ENCODE data around the gene HECW1. TPM values are rescaled to one million over a fixed set of nuclear protein-coding genes. Genes with fewer than 3 reads are reported as not detected.
A peak's percentile ranks its signal among the peaks of the same experiment; 100 is the strongest.

The HECW1 gene
- total RNA-seq, 1 donor from 2014 or later: not detected

- no peak for DNase-seq
These were observed 399.5 kb downstream of the HECW1 start for GRCh38 chr7:43511769-43512515.

- DNase-seq: peak; percentile 23
These were observed 400.8 kb downstream of the HECW1 start for GRCh38 chr7:43513251-43513650.

GRCh38 chr7:43516581-43517342 lies 404.3 kb downstream of the HECW1 start:
- no peak for DNase-seq

- DNase-seq: no peak
These were observed 405.0 kb downstream of the HECW1 start for GRCh38 chr7:43517464-43517863.

GRCh38 chr7:43520201-43520600 lies 407.8 kb downstream of the HECW1 start:
- DNase-seq: no peak

- DNase-seq: no peak
These were observed 410.1 kb downstream of the HECW1 start for GRCh38 chr7:43522406-43523156.

- no peak for DNase-seq
These were observed 416.3 kb downstream of the HECW1 start for GRCh38 chr7:43528576-43529354.

GRCh38 chr7:43530553-43531410 lies 418.3 kb downstream of the HECW1 start:
- DNase-seq: no peak

- no peak for DNase-seq
These were observed 419.3 kb downstream of the HECW1 start for GRCh38 chr7:43531700-43532099.

GRCh38 chr7:43533801-43534479 lies 421.5 kb downstream of the HECW1 start:
- DNase-seq: no peak

- no peak for DNase-seq
These were observed 422.6 kb downstream of the HECW1 start for GRCh38 chr7:43535031-43535451.

GRCh38 chr7:43535810-43536585 lies 423.6 kb downstream of the HECW1 start:
- DNase-seq: no peak

- DNase-seq: no peak
These were observed 424.3 kb downstream of the HECW1 start for GRCh38 chr7:43536773-43537172.

- no peak for DNase-seq
These were observed 425.4 kb downstream of the HECW1 start for GRCh38 chr7:43537765-43538403.

- no peak for DNase-seq
These were observed 425.9 kb downstream of the HECW1 start for GRCh38 chr7:43538404-43538771.

- DNase-seq: no peak
These were observed 428.0 kb downstream of the HECW1 start for GRCh38 chr7:43540471-43540870.

GRCh38 chr7:43542716-43543115 lies 430.3 kb downstream of the HECW1 start:
- no peak for DNase-seq

GRCh38 chr7:43546231-43546630 lies 433.8 kb downstream of the HECW1 start:
- no peak for DNase-seq

GRCh38 chr7:43550427-43550826 lies 438.0 kb downstream of the HECW1 start:
- DNase-seq: no peak

- DNase-seq: no peak
These were observed 439.7 kb downstream of the HECW1 start for GRCh38 chr7:43552122-43552521.
